ENCODE data around the gene MYORG.

Gene MYORG

GRCh38 chr9:34384368-34385165, 7.9 kb upstream of the MYORG start:
- peak; percentile 37 for DNase-seq

GRCh38 chr9:34383904-34384303, 7.2 kb upstream of the MYORG start:
- peak; percentile 34 for DNase-seq

- peak; percentile 46 for DNase-seq
These were observed 6.2 kb upstream of the MYORG start for GRCh38 chr9:34382879-34383278.

GRCh38 chr9:34382054-34382453, 5.4 kb upstream of the MYORG start:
- no peak for DNase-seq

GRCh38 chr9:34381323-34381722, 4.6 kb upstream of the MYORG start:
- DNase-seq = peak; percentile 55

- peak; percentile 93 for DNase-seq
These were observed 4.0 kb upstream of the MYORG start for GRCh38 chr9:34380511-34381315.

- DNase-seq = peak; percentile 64
These were observed 3.4 kb upstream of the MYORG start for GRCh38 chr9:34380034-34380510.

- DNase-seq = peak; percentile 95
These were observed 2.8 kb upstream of the MYORG start for GRCh38 chr9:34379334-34380033.

- peak; percentile 29 for DNase-seq
These were observed 1.8 kb upstream of the MYORG start for GRCh38 chr9:34378376-34379060.

- no peak for DNase-seq
These were observed 677 bp upstream of the MYORG start for GRCh38 chr9:34377404-34377746.

GRCh38 chr9:34375901-34376595, 650 bp downstream of the MYORG start:
- DNase-seq = peak; percentile 82

- peak; percentile 83 for DNase-seq
These were observed 1.7 kb downstream of the MYORG start for GRCh38 chr9:34374905-34375552.

GRCh38 chr9:34374339-34374738, 2.4 kb downstream of the MYORG start:
- no peak for DNase-seq

- DNase-seq = no peak
These were observed 2.9 kb downstream of the MYORG start for GRCh38 chr9:34373749-34374148.

- DNase-seq = peak; percentile 91
These were observed 4.2 kb downstream of the MYORG start for GRCh38 chr9:34372467-34373011.

GRCh38 chr9:34371886-34372466, 4.7 kb downstream of the MYORG start:
- no peak for DNase-seq

GRCh38 chr9:34370970-34371880, 5.5 kb downstream of the MYORG start:
- no peak for DNase-seq

- DNase-seq = no peak
These were observed 6.2 kb downstream of the MYORG start for GRCh38 chr9:34370335-34370969.

- DNase-seq = no peak
These were observed 7.1 kb downstream of the MYORG start for GRCh38 chr9:34369636-34370035.

All from islet precursor cell (in vitro differentiated cells).